HepG2 (cell line): ENCODE data around the gene CRYBB2. TPM values are rescaled to one million over a fixed set of nuclear protein-coding genes. Genes with fewer than 3 reads are reported as not detected.
A peak's percentile ranks its signal among the peaks of the same experiment; 100 is the strongest.

Source experiments
- ATAC-seq: fragments of 200-7000 bp; cut with Tn5 transposase; 3 replicates; pipeline ENCODE4 v1.9.1; 2020; ENCODE audit warnings: mild to moderate bottlenecking, moderate library complexity
- BruUV-seq: library from RNA; stranded (reverse); fragments of 400-500 nt; replicated peaks from 2 replicates; lab custom pipeline; 2021; lab: Mats Ljungman, UMichigan
- CTCF ChIA-PET: fragments of 300-600 bp; formaldehyde crosslinking; extraction: SDS; loops from one replicate; lab custom pipeline; 2021; ENCODE audit warnings: low total read pairs, inconsistent platforms, low intra/inter-chr PET ratio; lab: Yijun Ruan, JAX
- POLR2A ChIA-PET: fragments of 350-600 bp; sonication (Branson Sonifier 250); formaldehyde crosslinking; loops from one replicate; lab custom pipeline; 2020; ENCODE audit warnings: antibody characterized with exemption, inconsistent platforms; lab: Yijun Ruan, JAX
- DNase-seq: peaks from one replicate; pipeline ENCODE4 v3.0.0-alpha.2; 2015; ENCODE audit warnings: low spot score
- FAIRE-seq: peaks from 3 replicates; lab custom pipeline; 2011; peaks lifted over from hg19 to GRCh38; lab: Jason Lieb, UNC
- H2AFZ ChIP-seq: one replicate; pipeline ENCODE4 v1.6.1; 2011; ENCODE audit warnings: low read length, inconsistent platforms
- H3K27ac ChIP-seq: fragments of 300-600 bp; 3 replicates; pipeline ENCODE4 v1.8.0; 2011; ENCODE audit warnings: mixed run types, mild to moderate bottlenecking, mixed read lengths, low read length, inconsistent platforms; ENCODE audit not compliant: insufficient read depth; ENCODE audit errors: extremely low read length
- H3K27me3 ChIP-seq, 2 experiments: fragments of 200-600 bp in 1 of 2; 2 replicates in 1 of 2; 3 replicates in 1 of 2; pipeline versions ENCODE4 v1.6.0 to v1.8.0; 2011; ENCODE audit warnings: low read length in 2 of 2, mild to moderate bottlenecking in 2 of 2, moderate library complexity in 2 of 2, inconsistent platforms in 1 of 2; ENCODE audit not compliant: insufficient read depth in 2 of 2, control insufficient read depth in 1 of 2
- H3K36me3 ChIP-seq, 2 experiments: fragments of 200-600 bp in 1 of 2; replicated peaks in 1 of 2; 2 replicates in 1 of 2; 3 replicates in 1 of 2; pipeline versions ENCODE4 v1.5.1 to v1.8.0; 2011; ENCODE audit warnings: low read length in 2 of 2, inconsistent platforms in 1 of 2; ENCODE audit not compliant: insufficient read depth in 2 of 2, control insufficient read depth in 1 of 2
- H3K4me1 ChIP-seq: 2 replicates; pipeline ENCODE4 v1.5.1; 2012; ENCODE audit warnings: low read length, inconsistent platforms; ENCODE audit not compliant: insufficient read depth
- H3K4me2 ChIP-seq: 2 replicates; pipeline ENCODE4 v1.6.0; 2011; ENCODE audit warnings: low read depth, low read length, inconsistent platforms
- H3K4me3 ChIP-seq, 3 experiments: fragments of 200-600 bp in 1 of 3; sonication (generic), shearing (Covaris generic) in 1 of 3; replicated peaks in 1 of 3; 2 replicates each; pipeline ENCODE4 v1.5.1; 2011 to 2016; ENCODE audit warnings: low read length in 3 of 3, inconsistent platforms in 2 of 3, low read depth in 2 of 3, mild to moderate bottlenecking in 2 of 3, control low read depth in 1 of 3, mixed read lengths in 1 of 3; ENCODE audit not compliant: insufficient read depth in 1 of 3
- H3K79me2 ChIP-seq: one replicate; pipeline ENCODE4 v1.6.1; 2011; ENCODE audit warnings: low read length, inconsistent platforms; ENCODE audit not compliant: insufficient read depth
- H3K9ac ChIP-seq: 2 replicates; pipeline ENCODE4 v1.6.0; 2011; ENCODE audit warnings: mild to moderate bottlenecking, low read depth, low read length, inconsistent platforms; ENCODE audit not compliant: insufficient read depth
- H3K9me3 ChIP-seq: 2 replicates; pipeline ENCODE4 v1.5.1; 2012; ENCODE audit warnings: mild to moderate bottlenecking, low read length
- H4K20me1 ChIP-seq: 2 replicates; pipeline ENCODE4 v1.6.0; 2011; ENCODE audit warnings: inconsistent platforms, mild to moderate bottlenecking, low read length, moderate library complexity; ENCODE audit not compliant: insufficient read depth
- ASH2L ChIP-seq: fragments of 300-600, 200-600 bp; sonication (generic); IDR thresholded peaks from 2 replicates; pipeline ENCODE4 v1.7.0; 2017; ENCODE audit warnings: low read depth, mild to moderate bottlenecking, moderate library complexity, mixed read lengths, low read length; ENCODE audit not compliant: insufficient read length
- CEBPB ChIP-seq: IDR thresholded peaks from 2 replicates; pipeline ENCODE4 v1.6.1; 2011; ENCODE audit warnings: low read depth, low read length, improper control_type of control experiment, borderline replicate concordance
- FOSL2 ChIP-seq: sonication (generic); formaldehyde crosslinking; IDR thresholded peaks from 2 replicates; pipeline ENCODE4 v1.4.0; 2020; ENCODE audit warnings: missing genetic modification reagents
- KDM1A ChIP-seq: IDR thresholded peaks from 2 replicates; pipeline ENCODE4 v1.6.1; 2016; ENCODE audit warnings: missing compliant biosample characterization
- KLF15 ChIP-seq: sonication (generic); formaldehyde crosslinking; IDR thresholded peaks from 2 replicates; pipeline ENCODE4 v1.8.1; 2023; ENCODE audit warnings: borderline replicate concordance, mild to moderate bottlenecking, inconsistent platforms, missing genetic modification reagents, mixed read lengths
- KLF6 ChIP-seq: IDR thresholded peaks from 2 replicates; pipeline ENCODE4 v1.8.0; 2016; ENCODE audit warnings: missing biosample characterization, missing genetic modification reagents
- MBD4 ChIP-seq: IDR thresholded peaks from 2 replicates; pipeline ENCODE4 v1.6.1; 2012; ENCODE audit warnings: low read length, inconsistent platforms, borderline replicate concordance
- MNT ChIP-seq: fragments of 450-650 bp; IDR thresholded peaks from 2 replicates; pipeline ENCODE4 v1.6.1; 2016
- NCOA2 ChIP-seq: sonication (generic); formaldehyde crosslinking; IDR thresholded peaks from 2 replicates; pipeline ENCODE4 v1.8.0; 2022; ENCODE audit warnings: inconsistent platforms
- POGZ ChIP-seq: sonication (generic); formaldehyde crosslinking; IDR thresholded peaks from 2 replicates; pipeline ENCODE4 v1.4.0; 2020; ENCODE audit warnings: mild to moderate bottlenecking, missing genetic modification reagents
- TERF1 ChIP-seq: sonication (generic); formaldehyde crosslinking; IDR thresholded peaks from 2 replicates; pipeline ENCODE4 v1.8.0; 2022; ENCODE audit warnings: mild to moderate bottlenecking, missing genetic modification reagents, moderate library complexity
- ZFP90 ChIP-seq: sonication (generic); formaldehyde crosslinking; IDR thresholded peaks from 2 replicates; pipeline ENCODE4 v1.8.0; 2022; ENCODE audit warnings: missing genetic modification reagents, mild to moderate bottlenecking, inconsistent platforms, borderline replicate concordance
- ZMYM2 ChIP-seq: sonication (generic); formaldehyde crosslinking; IDR thresholded peaks from 2 replicates; pipeline ENCODE4 v1.8.0; 2022; ENCODE audit warnings: mild to moderate bottlenecking, missing genetic modification reagents
- ZNF121 ChIP-seq: sonication (generic); formaldehyde crosslinking; IDR thresholded peaks from 2 replicates; pipeline ENCODE4 v1.5.0; 2020; ENCODE audit warnings: mild to moderate bottlenecking, missing genetic modification reagents
- ZNF143 ChIP-seq: sonication (generic); formaldehyde crosslinking; IDR thresholded peaks from 2 replicates; pipeline ENCODE4 v1.4.0; 2020; ENCODE audit warnings: missing genetic modification reagents
- ZNF367 ChIP-seq: sonication (generic); formaldehyde crosslinking; IDR thresholded peaks from 2 replicates; pipeline ENCODE4 v1.4.0; 2020; ENCODE audit warnings: missing genetic modification reagents, borderline replicate concordance
- ZNF382 ChIP-seq: sonication (generic); formaldehyde crosslinking; IDR thresholded peaks from 2 replicates; pipeline ENCODE4 v1.5.0; 2020; ENCODE audit warnings: missing genetic modification reagents, mild to moderate bottlenecking, borderline replicate concordance
- ZNF737 ChIP-seq: sonication (generic); formaldehyde crosslinking; IDR thresholded peaks from 2 replicates; pipeline ENCODE4 v1.5.0; 2020; ENCODE audit warnings: missing genetic modification reagents, mild to moderate bottlenecking, borderline replicate concordance
- ZNF777 ChIP-seq: sonication (generic); formaldehyde crosslinking; IDR thresholded peaks from 2 replicates; pipeline ENCODE4 v1.4.0; 2020; ENCODE audit warnings: missing genetic modification reagents
- WGBS: methylation state at CpG from one replicate; pipeline ENCODE4 v1.1.6; 2017; ENCODE audit warnings: low lambda C conversion rate; 5-methylcytosine and 5-hydroxymethylcytosine counted together
- in situ Hi-C: cut with HindIII; loops from 2 replicates; pipeline ENCODE4 v1.10.0; 2017; ENCODE audit warnings: low pct_unique_long_range_greater_than_20kb; ENCODE audit not compliant: extremely low pct_ligation_motif_present
- intact Hi-C: fragments of 100-400 bp; cut with micrococcal nuclease; formaldehyde crosslinking; loops from one replicate; pipeline ENCODE4 v1.10.0; 2022; ENCODE audit not compliant: unreplicated experiment
- polyA plus RNA-seq, 8 experiments: library from polyadenylated mRNA; depleted of rRNA in 3 of 8; stranded (reverse) in 7 of 8; unstranded in 1 of 8; fragments of >200 nt; fragmentation: Illumina TruSeq in 4 of 8; extraction: Trizol in 4 of 8; gene quantifications; 2 replicates each; pipeline versions ENCODE4 v1.2.1 to v1.2.3, GENCODE V29; 2011 to 2016; ENCODE audit warnings: low read depth in 4 of 8, missing spikeins in 1 of 8, mixed read lengths in 1 of 8; ENCODE audit not compliant: insufficient read depth in 1 of 8
- total RNA-seq, 5 experiments: library from RNA; depleted of rRNA; stranded (reverse); fragments of >200 nt; fragmentation: Illumina TruSeq; extraction: Trizol; gene quantifications; 2 replicates each; pipeline ENCODE4 v1.2.3, GENCODE V29; 2016; ENCODE audit warnings: low read depth in 1 of 5
- TF ChIP-seq, protein P1 (sequence below): sonication (generic); formaldehyde crosslinking; IDR thresholded peaks from 2 replicates; pipeline ENCODE4 v1.5.0; 2020; ENCODE audit warnings: mild to moderate bottlenecking, missing genetic modification reagents, moderate library complexity

The CRYBB2 gene
- total and polyA plus RNA-seq, 2 of the 13 experiments (the other 11 are each of a cell fraction or from before 2014, with no cell fraction given), result 0.11 to 0.18 TPM

DNA sequence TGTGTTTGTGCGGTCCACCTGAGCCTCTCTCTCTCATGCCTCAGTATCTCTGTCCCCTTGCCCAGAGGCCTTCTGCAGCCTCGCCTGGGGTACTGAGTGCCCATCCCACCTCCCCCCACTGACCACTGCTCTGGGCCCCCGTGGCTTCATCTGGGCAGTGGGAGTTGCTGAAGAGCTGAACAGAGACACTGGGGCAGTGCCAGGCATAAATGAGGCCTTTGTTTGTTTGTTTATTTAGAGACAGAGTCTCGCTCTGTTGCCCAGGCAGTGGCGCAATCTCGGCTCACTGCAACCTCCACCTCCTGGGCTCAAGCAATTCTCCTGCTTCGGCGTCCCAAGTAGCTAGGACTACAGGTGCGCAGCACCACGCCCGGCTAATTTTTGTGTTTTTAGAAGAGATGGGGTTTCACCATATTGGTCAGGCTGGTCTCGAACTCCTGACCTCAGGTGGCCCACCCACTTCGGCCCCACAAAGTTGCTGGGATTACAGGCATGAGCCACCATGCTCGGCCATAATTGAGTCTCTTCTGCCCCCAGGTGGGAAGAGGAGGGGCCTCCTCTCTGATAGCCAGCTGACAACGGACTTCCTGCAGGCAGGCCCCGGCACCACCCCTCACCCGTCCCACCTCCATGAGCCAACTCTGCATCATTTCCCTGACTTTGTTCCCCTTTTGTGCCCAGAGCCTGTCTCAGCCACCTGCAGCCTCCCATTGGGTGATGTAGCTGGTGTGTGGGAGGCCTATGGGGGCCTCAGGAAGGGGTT, 10.5 kb upstream of the CRYBB2 start (continued):
- 0 out of 2 replicates have a peak, but pooled peaks have one; percentile 26 for TF ChIP-seq ZMYM2
- no peak for TF ChIP-seq TERF1
- no peak for TF ChIP-seq MBD4
- no peak for TF ChIP-seq KLF15 (CRISPR knock-in tag)
- TF ChIP-seq, protein P1, sequence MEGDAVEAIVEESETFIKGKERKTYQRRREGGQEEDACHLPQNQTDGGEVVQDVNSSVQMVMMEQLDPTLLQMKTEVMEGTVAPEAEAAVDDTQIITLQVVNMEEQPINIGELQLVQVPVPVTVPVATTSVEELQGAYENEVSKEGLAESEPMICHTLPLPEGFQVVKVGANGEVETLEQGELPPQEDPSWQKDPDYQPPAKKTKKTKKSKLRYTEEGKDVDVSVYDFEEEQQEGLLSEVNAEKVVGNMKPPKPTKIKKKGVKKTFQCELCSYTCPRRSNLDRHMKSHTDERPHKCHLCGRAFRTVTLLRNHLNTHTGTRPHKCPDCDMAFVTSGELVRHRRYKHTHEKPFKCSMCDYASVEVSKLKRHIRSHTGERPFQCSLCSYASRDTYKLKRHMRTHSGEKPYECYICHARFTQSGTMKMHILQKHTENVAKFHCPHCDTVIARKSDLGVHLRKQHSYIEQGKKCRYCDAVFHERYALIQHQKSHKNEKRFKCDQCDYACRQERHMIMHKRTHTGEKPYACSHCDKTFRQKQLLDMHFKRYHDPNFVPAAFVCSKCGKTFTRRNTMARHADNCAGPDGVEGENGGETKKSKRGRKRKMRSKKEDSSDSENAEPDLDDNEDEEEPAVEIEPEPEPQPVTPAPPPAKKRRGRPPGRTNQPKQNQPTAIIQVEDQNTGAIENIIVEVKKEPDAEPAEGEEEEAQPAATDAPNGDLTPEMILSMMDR (CRISPR knock-in tag), result peak; percentile 53
- no peak for TF ChIP-seq POGZ (CRISPR knock-in tag)
- TF ChIP-seq KLF6 (CRISPR knock-in tag), result no peak
- TF ChIP-seq CEBPB, result peak; percentile 49; the same call in 1 of the 2 replicates
- TF ChIP-seq ZNF121 (CRISPR knock-in tag), result peak; percentile 70; the same call in 1 of the 2 replicates

DNA sequence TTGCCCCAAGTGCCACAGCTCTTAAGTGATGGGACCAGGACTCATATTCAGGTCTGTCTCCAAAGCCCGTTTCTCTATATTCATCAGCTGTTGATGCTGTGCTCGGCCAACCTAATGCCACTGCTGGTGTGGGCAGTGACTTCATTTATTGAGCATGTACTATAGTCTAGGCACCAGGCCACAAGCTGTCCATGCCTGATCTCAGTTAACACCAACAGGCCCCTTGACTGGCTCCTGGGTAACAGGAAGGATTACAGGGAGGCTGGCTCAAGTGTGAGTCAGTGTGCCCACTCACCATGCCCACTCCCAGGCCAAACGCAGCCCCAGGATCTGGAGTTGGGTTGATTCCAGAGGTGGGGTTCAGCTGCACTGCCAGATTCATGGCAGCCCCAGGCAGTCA, 8.6 kb upstream of the CRYBB2 start:
- CTCF ChIA-PET, result no interaction called here
- TF ChIP-seq ZNF382 (CRISPR knock-in tag) (no peak), MNT (no peak), KDM1A (CRISPR knock-in tag) (no peak), ZNF777 (no peak), ZNF367 (no peak), ZNF143 (CRISPR knock-in tag) (no peak), ZNF737 (CRISPR knock-in tag) (no peak), ZFP90 (CRISPR knock-in tag) (no peak), FOSL2 (CRISPR knock-in tag) (no peak), NCOA2 (no peak), ASH2L (no peak)

More for the DNA sequence above, 8.6 kb upstream of the CRYBB2 start:
- H3K27ac ChIP-seq, result no peak overlapping the region
- H3K4me2 ChIP-seq, result no peak overlapping the region
- intact Hi-C loops (no loop called here), in situ Hi-C loops (no loop called here)
- FAIRE-seq, result no peak
- no peak for DNase-seq
- no peaks in the 10 kb centered on the region for H4K20me1 ChIP-seq
- ATAC-seq, result no peak
- no peaks in the 10 kb centered on the region for H3K27me3 ChIP-seq
- no peaks in the 10 kb centered on the region for H3K79me2 ChIP-seq
- H3K9ac ChIP-seq, result no peak overlapping the region
- POLR2A ChIA-PET, result no interaction called here
- no peak overlapping the region for H2AFZ ChIP-seq
- 33% methylated on average over 2 of the region's 3 CpGs for WGBS
- H3K9me3 ChIP-seq, result no peaks in the 10 kb centered on the region
- peaks cover 17% of the 10 kb centered on the region for H3K4me1 ChIP-seq
- no TSS peak for BruUV-seq
- no peaks in the 10 kb centered on the region for H3K36me3 ChIP-seq
- no peak overlapping the region for H3K4me3 ChIP-seq
